H54 (cell line): ENCODE results near the gene CCDC149.

Experiments used
- DNase-seq: peaks from one replicate; pipeline ENCODE4 v3.0.0; 2011; ENCODE audit warnings: low spot score, mixed read lengths; ENCODE audit not compliant: insufficient read length
- FAIRE-seq: peaks from 3 replicates; lab custom pipeline; 2011; peaks lifted over from hg19 to GRCh38; lab: Jason Lieb, UNC
- POLR2A ChIP-seq: IDR thresholded peaks from 2 replicates; pipeline ENCODE4 v1.6.1; 2011; ENCODE audit warnings: low read depth, mild to moderate bottlenecking, low read length

The CCDC149 gene

DNA sequence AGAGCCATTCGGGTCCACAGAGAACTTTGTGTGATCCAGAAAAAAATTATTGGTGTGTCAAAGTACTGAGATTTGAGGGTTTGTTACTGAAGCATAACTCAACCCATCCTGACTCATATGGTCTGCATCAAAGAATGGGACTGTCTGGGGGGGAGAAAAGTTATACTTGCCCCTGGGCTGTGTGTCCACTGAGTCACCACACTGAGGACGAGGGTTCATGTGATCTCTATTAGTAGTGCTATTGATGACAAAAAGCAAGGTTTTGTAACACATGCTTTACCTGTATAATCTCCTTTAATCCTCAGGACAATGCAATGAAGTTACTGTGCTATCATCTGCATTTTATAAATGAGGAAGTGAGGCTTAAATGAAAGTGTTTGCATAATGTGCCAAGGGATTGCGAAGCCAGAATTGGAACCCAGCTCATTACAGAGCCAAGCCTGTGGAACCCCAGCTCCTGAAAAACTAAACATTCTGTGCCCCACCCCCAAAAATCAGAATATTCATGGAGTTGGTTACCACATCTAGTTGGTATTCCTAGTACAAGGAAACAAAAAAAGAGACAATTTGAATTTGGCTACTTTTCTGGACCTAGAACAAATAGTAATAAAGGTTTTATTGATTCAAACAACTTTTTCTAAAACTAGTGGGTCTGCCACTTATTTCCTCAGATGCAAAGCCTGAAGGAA is 31.2 kb downstream of the CCDC149 start:
- DNase-seq (no peak), FAIRE-seq (no peak)
- TF ChIP-seq POLR2A = no peak

DNA sequence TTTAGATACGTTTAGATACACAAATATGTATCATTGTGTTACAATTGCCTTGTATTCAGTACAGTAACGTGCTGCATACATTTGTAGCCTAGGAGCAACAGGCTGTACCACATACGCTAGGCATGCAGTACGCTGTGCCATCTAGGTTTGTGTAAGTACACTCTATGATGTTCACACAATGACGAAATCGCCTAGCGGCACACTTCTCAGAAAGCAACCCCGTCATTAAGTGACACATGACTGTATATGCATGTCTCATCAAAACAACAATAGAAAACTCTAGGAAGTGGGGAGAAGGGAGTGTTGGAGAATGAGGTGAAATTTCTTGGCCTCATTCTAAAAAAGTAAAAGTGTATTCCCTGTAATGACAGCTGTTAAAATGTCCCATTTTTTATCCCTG is 32.7 kb downstream of the CCDC149 start:
- no peak for TF ChIP-seq POLR2A
- FAIRE-seq = no peak
- DNase-seq = no peak

DNA sequence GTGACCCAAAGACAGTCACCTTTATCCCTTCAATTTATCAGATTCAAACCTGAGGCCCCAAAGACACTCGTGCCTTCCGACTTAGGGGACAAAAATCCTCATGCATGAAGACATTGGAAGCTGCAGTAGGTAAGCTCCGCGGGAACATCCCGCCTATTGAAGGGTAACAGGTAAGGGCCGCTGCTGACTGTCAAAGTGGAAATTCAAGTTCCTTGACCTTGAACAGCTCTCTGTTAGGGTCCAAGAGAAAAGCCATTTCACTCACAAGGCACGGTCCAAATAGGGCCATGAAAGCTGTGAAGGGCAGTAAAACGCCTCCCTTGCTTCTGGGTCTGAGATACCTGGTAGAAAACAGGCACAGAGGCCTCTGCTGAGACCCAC is 34.2 kb downstream of the CCDC149 start:
- FAIRE-seq (no peak), DNase-seq (no peak)
- TF ChIP-seq POLR2A = no peak

DNA sequence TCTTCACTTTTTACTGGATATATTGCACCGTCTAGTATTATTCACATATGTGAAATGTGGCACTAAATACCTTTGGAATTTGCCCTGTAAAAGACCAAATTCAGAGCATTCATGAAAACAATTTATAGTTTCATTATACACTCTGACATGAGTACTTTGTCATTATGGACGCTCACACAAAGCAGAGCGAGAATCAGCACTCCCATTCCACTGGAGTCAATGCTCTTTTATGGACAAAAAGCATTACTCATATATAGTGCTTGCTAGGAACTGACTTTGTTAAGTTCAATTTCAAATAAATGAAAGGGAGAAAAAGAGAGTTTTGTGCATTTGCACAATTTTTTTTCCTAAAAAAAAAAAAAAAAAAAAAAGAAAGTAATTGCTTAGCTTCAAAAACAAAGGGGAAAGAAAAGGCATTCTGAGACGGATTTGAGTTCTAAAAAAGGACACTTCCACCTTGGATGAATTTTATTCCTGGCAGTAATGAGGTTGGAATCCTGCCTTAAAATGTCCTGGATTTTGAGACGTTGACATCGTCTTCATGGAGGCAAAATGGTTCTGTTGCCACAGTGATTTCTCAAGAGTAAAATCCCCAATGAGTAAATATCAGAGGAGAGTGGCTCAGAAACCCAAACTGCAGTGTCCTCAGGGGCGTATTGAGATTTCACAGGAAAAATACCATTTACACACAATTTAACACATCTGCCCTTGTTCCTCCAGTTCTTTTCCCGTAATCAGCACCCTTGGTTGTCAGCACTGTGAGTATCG is 34.8 kb downstream of the CCDC149 start:
- FAIRE-seq = no peak
- DNase-seq = no peak
- TF ChIP-seq POLR2A = no peak

DNA sequence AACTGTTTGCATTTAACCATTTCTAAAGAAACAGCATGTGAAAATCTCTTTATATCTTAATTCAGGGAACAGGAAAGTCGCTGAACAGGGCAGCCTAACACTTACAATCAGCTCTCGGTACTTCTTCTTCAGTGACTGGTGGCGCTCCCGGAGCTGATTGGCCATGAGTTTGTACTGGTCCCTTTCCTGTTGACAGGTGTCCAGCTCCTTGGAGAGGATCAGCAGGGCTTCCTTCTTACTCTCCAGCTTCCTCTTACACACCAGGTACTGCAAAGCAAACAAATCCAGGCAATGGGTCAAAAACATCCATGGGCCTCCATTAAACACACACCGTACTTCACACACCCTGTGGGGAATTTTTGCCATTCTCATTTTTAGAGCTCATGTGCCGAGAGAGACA is 36.4 kb downstream of the CCDC149 start:
- no peak for TF ChIP-seq POLR2A
- DNase-seq (no peak), FAIRE-seq (no peak)

DNA sequence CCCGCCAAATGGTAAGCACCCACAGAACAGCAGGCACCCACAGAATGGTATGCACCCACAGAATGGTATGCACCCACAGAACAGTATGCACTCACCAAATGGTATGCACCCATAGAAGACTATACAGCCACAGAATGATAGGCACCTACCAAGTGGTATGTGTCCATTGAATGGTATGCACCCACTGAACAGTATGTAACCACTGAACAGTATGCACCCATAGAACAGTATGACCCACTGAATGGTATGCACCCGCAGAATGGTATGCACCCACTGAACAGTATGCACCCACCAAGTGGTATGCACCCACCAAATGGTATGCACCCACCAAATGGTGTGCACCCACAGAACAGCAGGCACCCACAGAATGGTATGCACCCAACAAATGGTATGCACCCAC is 40.1 kb downstream of the CCDC149 start:
- DNase-seq = no peak
- FAIRE-seq = no peak
- no peak for TF ChIP-seq POLR2A

DNA sequence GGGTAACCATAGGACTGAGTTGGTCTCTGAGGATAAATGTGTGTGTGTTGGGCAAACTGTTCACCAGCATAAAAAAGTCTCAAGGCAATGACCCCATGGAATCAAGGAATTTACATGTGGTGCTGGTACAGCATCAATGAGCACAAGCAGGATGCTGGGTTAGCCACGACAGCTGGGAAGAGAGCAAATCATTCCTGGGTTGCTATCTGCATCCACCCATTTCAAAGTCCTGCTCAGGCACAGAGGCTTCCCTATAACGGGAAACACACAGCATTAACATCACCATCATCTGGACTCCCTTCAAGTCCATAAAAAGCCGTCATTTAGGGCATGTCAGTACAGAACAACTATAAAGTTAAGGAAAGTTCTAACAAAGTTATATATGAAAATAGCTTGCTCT is 41.6 kb downstream of the CCDC149 start:
- DNase-seq (no peak), FAIRE-seq (no peak)
- TF ChIP-seq POLR2A = no peak

DNA sequence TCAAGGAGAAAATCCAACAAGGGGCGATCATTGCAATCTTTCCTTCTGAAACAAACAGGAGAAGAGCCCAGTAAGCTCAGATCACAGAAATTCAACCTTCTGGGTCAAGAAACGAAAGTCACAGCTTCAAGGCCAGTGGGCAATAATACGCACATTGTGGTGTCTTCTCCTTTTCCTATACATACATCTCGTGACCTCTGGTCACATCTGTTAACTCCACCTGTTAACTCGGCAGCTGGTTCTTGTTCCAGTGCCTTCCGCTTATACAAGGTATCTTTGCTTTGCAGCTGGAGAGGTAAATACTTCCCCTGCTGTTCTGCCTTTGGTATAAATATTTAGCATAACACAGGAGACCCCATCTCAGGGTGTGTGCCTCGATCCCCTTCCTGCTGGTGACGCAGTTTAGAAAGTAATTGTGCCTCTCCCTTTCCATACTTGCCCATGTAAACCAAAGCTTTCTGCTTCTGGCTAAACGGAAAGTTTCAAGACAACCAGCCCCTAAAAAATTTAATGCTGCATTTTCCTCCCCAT is 45.0 kb downstream of the CCDC149 start:
- no peak for FAIRE-seq
- no peak for TF ChIP-seq POLR2A
- DNase-seq = no peak

DNA sequence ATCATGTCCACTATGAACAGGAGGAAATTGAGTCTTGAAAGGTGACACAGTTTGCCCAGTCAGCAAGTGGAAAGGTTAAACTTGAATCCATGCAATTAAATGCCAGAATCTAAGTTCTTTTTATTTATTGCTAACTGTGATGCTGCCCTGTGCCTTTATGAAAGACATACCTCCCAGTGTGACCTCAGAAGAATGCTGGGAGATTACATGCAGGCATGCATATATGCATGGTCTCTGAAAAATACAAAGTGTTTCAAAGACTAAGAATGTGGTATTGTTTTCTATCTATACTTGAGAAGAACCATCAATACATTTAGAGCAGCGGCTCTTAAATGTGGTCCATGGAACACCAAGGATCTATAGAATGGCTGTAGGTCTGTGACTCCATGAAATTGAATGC is 45.6 kb downstream of the CCDC149 start:
- FAIRE-seq (no peak), DNase-seq (no peak)
- no peak for TF ChIP-seq POLR2A

DNA sequence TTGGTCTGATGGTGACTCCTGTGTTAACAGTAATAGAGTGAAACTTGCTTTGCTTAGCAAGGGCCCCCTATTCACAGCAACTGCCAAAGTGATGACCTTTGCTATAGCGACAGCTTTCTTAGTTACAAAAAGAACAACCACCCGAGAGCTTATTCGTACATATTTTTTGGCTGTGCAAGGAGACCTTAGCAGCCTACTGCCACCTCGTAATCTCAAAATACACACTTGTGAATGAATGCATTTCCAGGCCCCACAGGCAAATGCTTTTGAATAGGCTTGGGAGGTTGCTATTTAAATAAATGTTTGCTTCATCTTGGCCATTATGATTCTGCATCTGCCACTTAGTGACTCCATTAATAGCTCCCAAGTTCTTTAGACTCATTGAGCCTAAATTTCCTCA is 47.4 kb downstream of the CCDC149 start:
- no peak for FAIRE-seq
- no peak for DNase-seq
- TF ChIP-seq POLR2A = no peak

DNA sequence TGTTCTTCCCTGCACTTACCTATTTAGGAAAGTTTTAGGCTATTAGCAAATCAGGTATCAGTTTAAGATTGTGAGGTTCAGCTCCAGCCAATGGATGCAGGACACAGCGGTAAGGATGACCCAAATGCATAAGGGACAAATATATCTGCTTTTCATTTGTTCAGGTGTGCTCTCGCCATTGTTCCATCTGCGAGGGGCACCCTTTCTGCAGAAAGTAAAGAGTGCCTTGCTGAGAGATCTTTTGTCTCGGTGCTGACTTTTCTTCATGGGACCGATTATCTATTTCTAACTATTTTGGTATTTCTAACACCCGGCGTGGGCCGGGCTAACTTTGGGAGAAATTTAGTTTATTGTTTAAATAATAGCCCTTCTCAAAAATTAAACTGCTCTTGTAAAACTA is 49.0 kb downstream of the CCDC149 start:
- FAIRE-seq (no peak), DNase-seq (no peak)
- TF ChIP-seq POLR2A = no peak

DNA sequence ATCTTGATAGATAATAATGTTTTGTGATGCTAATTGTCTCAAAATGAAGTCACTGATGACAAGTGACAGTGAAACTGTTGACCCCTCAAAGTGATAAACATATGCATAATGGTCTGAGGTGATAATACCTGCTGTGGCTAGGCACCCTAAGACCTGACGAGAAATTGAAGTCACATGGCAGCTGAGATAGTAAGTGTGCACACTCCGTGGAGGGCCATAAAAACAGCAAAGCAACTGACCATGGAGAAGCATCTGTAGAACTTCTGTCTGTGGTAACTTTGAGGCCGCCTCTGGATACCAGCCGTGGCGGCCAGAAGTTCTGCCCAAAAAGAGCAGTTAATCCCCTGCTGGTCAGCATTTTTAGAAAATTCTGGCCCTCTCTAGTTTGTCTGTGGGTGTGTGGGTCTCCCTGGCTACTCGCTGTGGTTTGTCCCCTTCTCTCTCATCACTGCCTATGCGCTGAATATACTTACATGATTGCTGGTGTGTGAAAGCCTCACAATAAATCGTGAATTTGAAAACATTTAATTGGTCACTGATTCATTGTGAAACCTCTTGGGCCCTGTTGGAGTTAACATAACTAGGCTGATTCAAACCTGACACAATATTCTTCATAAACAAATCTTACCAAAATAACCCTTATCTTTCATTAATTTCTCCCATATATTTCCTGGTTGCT is 50.6 kb downstream of the CCDC149 start:
- no peak for TF ChIP-seq POLR2A
- FAIRE-seq (no peak), DNase-seq (no peak)

DNA sequence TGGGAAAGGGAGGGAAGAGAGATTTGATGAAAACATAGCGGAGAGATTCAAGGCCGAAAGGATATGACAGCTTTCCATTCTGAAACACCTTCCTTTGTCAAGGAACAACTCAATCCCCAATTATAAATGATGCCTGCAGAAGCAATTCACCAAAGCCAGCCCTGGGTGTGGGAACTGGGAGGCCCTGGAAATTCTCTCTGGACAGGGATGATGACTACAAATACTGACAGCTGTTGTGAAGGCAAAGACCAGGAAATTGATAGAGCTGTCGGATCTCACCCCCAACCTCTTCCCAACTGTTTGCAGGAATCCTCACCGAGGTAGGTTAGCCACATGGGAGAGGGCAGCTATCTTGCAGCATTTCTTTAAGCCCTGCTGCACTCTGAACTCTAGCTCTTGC is 54.3 kb downstream of the CCDC149 start:
- FAIRE-seq = no peak
- no peak for DNase-seq
- no peak for TF ChIP-seq POLR2A

DNA sequence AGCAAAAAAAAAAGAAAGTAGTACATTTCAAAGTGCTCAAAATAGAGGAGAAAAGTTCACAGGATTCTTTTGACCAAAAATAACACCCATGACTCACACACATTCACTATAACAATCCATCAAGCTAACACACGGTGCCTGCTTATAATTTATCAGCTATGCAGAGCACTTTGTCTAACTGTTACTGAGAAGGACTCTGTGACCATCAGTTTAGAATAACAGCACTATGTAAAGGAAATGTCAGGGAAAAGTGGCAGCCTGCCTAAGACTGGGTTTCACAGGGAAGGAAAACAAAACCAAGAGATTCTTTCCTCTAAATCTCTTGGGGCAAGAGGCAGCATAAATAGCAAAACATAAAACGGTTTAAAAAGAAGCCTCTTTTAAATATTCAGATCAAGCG is 54.8 kb downstream of the CCDC149 start:
- no peak for TF ChIP-seq POLR2A
- DNase-seq = no peak
- FAIRE-seq = no peak
